ENCODE measurements around the gene COL7A1.

DNA sequence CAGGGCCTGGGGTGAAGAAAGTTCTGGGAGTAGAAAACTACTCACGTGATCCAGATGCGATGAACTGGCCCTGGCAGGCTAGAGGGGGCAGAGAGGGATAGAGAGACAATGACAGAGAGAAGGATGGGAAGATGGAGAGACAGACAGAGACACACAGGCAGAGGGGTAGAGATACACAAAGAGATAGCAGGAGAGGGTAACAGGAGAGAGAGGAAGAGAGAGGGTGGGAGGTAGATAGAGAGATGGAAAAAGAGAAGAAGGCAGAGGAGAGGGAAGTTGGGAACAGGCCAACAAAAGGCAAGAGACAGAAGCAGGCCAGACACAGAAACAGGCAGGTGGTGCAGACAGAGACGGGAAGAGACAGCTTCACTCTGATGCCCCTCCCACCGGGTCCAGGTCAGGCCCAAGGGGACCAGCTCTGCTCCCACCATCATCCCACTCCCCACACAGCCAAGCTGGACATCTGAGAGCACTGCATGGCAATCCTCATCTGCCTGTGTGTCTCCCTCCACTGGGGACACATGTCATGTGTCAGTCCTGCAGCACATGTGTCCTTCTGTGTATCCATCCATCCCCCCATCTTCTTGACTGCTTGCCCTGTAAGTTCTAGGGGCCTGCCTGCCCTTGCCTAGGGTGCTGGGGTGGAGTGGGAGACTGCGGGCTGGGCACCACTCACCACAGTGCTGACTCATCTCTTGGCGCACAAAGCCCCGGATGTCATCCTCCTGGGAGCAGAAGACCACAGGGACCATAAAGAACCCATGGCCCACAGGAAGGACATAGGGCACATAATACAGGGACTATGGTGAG is 29.3 kb downstream of the COL7A1 start:
- TF ChIP-seq EZH2 (IDR thresholded peaks at IDR 0.05; ENCODE audit: borderline replicate concordance, low read length): no peak
- TF ChIP-seq, protein P1, sequence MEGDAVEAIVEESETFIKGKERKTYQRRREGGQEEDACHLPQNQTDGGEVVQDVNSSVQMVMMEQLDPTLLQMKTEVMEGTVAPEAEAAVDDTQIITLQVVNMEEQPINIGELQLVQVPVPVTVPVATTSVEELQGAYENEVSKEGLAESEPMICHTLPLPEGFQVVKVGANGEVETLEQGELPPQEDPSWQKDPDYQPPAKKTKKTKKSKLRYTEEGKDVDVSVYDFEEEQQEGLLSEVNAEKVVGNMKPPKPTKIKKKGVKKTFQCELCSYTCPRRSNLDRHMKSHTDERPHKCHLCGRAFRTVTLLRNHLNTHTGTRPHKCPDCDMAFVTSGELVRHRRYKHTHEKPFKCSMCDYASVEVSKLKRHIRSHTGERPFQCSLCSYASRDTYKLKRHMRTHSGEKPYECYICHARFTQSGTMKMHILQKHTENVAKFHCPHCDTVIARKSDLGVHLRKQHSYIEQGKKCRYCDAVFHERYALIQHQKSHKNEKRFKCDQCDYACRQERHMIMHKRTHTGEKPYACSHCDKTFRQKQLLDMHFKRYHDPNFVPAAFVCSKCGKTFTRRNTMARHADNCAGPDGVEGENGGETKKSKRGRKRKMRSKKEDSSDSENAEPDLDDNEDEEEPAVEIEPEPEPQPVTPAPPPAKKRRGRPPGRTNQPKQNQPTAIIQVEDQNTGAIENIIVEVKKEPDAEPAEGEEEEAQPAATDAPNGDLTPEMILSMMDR (conservative IDR thresholded peaks at IDR 0.05 in 1 of 2, IDR thresholded peaks at IDR 0.05 in 1 of 2; ENCODE audit: extremely low read depth in 1 of 2, insufficient read depth in 1 of 2, low read depth in 1 of 2, low read length in 2 of 2): no peak

Measured in mammary epithelial cell (primary cell).